Measurements from ENCODE around the gene PAQR8.

Gene PAQR8

DNA sequence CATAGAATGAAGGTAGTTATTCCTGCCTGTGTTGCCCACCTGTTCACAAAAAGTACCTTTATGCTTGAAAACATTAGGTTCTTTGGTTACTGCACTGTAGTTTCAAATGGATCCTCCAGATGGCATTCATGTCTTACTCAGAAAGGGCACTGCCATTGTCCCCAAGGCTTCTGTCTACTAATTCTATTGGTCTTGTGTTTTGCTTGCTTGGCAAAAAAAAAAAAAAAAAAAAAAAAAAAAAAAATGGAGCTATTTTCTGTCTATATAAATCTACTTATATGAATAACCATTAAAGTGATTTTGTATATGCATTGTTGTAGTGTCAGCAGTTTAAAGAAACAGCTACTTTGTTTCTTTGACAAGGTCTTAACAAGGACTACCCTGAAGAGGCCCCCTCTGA, 45.5 kb downstream of the PAQR8 start:
- peak; percentile 11 for DNase-seq
- H3K27me3 Mint-ChIP-seq (ENCODE audit: low read depth, poor library complexity) = peaks cover 3% of the 10 kb centered on the region
- peaks cover 17% of the 10 kb centered on the region for H3K36me3 Mint-ChIP-seq (ENCODE audit: low read depth)
- H3K27ac Mint-ChIP-seq = no peak overlapping the region
- no peak overlapping the region for H3K4me3 Mint-ChIP-seq
- no peaks in the 10 kb centered on the region for H3K4me1 Mint-ChIP-seq
- H3K9me3 Mint-ChIP-seq = no peaks in the 10 kb centered on the region
- TF ChIP-seq, protein P1, sequence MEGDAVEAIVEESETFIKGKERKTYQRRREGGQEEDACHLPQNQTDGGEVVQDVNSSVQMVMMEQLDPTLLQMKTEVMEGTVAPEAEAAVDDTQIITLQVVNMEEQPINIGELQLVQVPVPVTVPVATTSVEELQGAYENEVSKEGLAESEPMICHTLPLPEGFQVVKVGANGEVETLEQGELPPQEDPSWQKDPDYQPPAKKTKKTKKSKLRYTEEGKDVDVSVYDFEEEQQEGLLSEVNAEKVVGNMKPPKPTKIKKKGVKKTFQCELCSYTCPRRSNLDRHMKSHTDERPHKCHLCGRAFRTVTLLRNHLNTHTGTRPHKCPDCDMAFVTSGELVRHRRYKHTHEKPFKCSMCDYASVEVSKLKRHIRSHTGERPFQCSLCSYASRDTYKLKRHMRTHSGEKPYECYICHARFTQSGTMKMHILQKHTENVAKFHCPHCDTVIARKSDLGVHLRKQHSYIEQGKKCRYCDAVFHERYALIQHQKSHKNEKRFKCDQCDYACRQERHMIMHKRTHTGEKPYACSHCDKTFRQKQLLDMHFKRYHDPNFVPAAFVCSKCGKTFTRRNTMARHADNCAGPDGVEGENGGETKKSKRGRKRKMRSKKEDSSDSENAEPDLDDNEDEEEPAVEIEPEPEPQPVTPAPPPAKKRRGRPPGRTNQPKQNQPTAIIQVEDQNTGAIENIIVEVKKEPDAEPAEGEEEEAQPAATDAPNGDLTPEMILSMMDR (IDR thresholded peaks at IDR 0.05) = peak; percentile 60

DNA sequence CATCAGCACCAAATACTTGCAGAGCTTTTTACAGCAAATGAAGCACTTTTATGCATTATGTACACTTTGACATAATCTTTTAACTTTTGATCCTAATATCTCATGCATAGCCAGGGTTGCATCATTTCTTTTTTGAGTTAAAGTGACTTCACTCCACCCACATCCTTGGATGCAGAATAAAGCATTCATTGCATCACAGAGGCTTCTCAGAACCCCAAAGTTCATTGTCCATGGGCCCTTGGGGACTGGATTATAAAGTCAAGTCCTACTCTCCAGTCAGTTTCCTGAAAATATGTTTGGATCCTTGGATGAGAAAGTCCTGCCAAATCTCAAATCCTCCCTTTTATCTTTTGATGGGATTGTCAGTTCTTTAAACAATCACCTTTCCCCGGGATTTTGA, 47.5 kb downstream of the PAQR8 start:
- DNase-seq = no peak
- H3K27ac Mint-ChIP-seq = no peak overlapping the region
- TF ChIP-seq, protein P1 (IDR thresholded peaks at IDR 0.05) = no peak

DNA sequence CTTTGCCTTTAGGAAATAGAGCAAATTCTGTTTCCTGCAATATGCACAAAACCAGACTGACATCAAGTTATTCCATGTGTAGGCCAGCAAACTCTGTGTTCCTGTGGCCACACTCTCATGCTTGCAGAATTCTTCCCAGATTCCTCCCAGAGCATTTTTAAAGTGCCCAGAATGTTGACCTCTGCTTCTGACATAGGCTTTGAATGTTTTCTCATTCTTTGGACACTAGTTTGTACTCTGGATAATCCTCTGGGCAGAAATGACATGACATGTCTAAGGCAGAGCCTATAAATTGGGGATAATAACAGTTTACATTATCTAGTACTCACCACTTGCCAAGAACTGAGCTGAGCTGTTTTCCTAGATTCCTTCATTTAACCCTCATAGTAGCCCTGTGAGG, 49.0 kb downstream of the PAQR8 start:
- Mint-ChIP-seq H3K36me3 (ENCODE audit: low read depth) (no peaks in the 10 kb centered on the region), H3K4me3 (no peak overlapping the region), H3K4me1 (no peaks in the 10 kb centered on the region), H3K27ac (no peak overlapping the region), H3K27me3 (ENCODE audit: low read depth, poor library complexity) (peaks cover 6% of the 10 kb centered on the region), H3K9me3 (no peaks in the 10 kb centered on the region)
- DNase-seq = no peak
- TF ChIP-seq, protein P1 (IDR thresholded peaks at IDR 0.05) = no peak

More for the DNA sequence above, 47.5 kb downstream of the PAQR8 start:
- Mint-ChIP-seq H3K36me3 (ENCODE audit: low read depth) (no peaks in the 10 kb centered on the region), H3K4me3 (no peak overlapping the region), H3K4me1 (no peaks in the 10 kb centered on the region), H3K27me3 (ENCODE audit: low read depth, poor library complexity) (peaks cover 6% of the 10 kb centered on the region), H3K9me3 (no peaks in the 10 kb centered on the region)

DNA sequence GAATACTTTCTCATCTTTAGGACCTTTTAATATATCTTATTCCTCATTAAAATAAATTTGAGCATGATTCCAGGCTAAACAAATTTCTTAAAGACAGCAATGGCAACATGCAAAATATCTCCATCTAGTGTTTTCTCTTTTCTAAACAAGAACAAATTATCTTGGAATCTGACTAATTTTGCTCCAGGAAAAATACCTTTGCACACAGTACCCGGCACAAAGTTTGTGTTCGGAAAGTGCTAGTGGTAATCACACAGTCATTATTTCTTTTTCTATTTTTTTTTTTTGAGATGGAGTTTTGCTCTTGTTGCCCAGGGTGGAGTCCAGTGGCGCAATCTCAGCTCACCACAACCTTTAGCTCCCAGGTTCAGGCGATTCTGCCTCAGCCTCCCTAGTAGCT, 50.0 kb downstream of the PAQR8 start:
- no peaks in the 10 kb centered on the region for H3K9me3 Mint-ChIP-seq
- peaks cover 10% of the 10 kb centered on the region for H3K27me3 Mint-ChIP-seq (ENCODE audit: low read depth, poor library complexity)
- TF ChIP-seq, protein P1 (IDR thresholded peaks at IDR 0.05) = no peak
- H3K27ac Mint-ChIP-seq = no peak overlapping the region
- no peak for DNase-seq
- no peaks in the 10 kb centered on the region for H3K4me1 Mint-ChIP-seq
- H3K4me3 Mint-ChIP-seq = no peak overlapping the region
- no peaks in the 10 kb centered on the region for H3K36me3 Mint-ChIP-seq (ENCODE audit: low read depth)

DNA sequence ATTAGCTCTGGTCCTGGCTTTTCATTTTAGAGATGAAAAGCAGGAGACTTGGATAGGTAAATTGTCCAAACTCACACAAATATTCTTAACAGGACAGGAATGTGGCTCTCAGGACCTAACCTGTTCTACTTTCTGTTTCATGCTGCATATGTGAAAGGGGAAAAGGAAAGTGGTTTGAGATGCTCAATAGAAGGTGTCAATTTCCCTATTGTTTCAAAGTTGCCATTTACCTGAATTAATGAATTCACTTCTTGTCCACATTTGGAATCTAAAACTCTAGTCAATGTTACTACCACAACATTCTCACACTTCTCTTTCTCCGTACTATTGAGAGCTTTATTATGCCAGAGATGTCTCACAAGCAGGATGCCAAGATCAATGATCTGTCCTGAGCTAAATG, 53.4 kb downstream of the PAQR8 start:
- TF ChIP-seq, protein P1 (IDR thresholded peaks at IDR 0.05) = no peak
- H3K27ac Mint-ChIP-seq = no peak overlapping the region

DNA sequence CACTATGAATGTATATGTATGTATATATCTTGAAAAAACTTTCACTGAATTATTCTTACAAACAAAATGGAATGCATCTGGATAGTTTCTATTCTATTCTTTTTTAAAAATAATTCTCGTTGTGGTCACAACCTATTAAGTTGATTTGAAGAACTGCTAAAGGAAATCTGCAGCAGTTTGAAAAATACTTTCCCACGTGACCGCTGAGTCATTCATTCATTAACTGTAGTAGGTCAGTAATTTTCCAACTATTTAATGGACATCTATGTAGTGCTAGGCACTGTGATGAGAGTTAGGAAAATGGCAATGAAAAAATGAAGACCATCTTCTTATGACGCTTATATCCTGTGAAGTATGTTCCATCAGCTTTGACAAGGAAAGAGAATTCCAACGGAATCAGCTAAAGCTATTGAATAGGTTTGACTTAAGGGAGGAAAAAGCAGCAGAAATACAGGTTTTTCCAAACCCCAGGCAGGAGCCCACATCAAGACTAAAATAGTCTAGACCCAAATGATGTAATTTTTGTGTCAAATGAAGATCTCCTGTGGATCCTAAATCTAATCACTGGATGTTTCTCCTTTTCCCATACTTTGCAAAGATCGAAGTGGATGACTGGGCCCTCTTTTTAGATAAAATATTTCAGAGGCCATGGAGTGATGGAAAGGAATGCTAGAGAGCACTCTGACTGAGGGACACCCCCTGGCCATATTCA, 54.1 kb downstream of the PAQR8 start:
- TF ChIP-seq, protein P1 (IDR thresholded peaks at IDR 0.05) = no peak
- Mint-ChIP-seq H3K27me3 (ENCODE audit: low read depth, poor library complexity) (peaks cover 10% of the 10 kb centered on the region), H3K9me3 (no peaks in the 10 kb centered on the region), H3K4me3 (no peak overlapping the region), H3K36me3 (ENCODE audit: low read depth) (no peaks in the 10 kb centered on the region), H3K4me1 (peaks cover 21% of the 10 kb centered on the region), H3K27ac (no peak overlapping the region)
- DNase-seq = no peak

More for the DNA sequence above, 53.4 kb downstream of the PAQR8 start:
- Mint-ChIP-seq H3K9me3 (no peaks in the 10 kb centered on the region), H3K27me3 (ENCODE audit: low read depth, poor library complexity) (peaks cover 10% of the 10 kb centered on the region), H3K36me3 (ENCODE audit: low read depth) (no peaks in the 10 kb centered on the region), H3K4me1 (peaks cover 21% of the 10 kb centered on the region), H3K4me3 (no peak overlapping the region)
- no peak for DNase-seq

All from nephron progenitor cell (in vitro differentiated cells).